H1 (cell line): ENCODE results near the gene MAPK11.

Experiments used
- CHD1 ChIP-seq: IDR thresholded peaks from 2 replicates; pipeline ENCODE4 v1.6.1; 2012; ENCODE audit warnings: low read depth, low read length, improper control_type of control experiment
- CTCF ChIP-seq, 3 experiments: IDR thresholded peaks; 1 replicate in 2 of 3; 2 replicates in 1 of 3; pipeline versions ENCODE4 v1.5.1 to v1.6.1; 2011; ENCODE audit warnings: low read length in 3 of 3, mild to moderate bottlenecking in 3 of 3, inconsistent platforms in 2 of 3, low read depth in 1 of 3, moderate library complexity in 1 of 3; ENCODE audit not compliant: insufficient read depth in 1 of 3; ENCODE audit errors: control extremely low read depth in 1 of 3
- GTF2F1 ChIP-seq: IDR thresholded peaks from 2 replicates; pipeline ENCODE4 v1.6.1; 2012; ENCODE audit warnings: low read depth, low read length, improper control_type of control experiment, borderline replicate concordance
- JUN ChIP-seq: IDR thresholded peaks from 2 replicates; pipeline ENCODE4 v1.6.1; 2011; ENCODE audit warnings: low read depth, mild to moderate bottlenecking, improper control_type of control experiment, low read length
- MAX ChIP-seq: IDR thresholded peaks from 2 replicates; pipeline ENCODE4 v1.6.1; 2012; ENCODE audit warnings: inconsistent platforms
- NRF1 ChIP-seq: IDR thresholded peaks from 2 replicates; pipeline ENCODE4 v1.6.1; 2011; ENCODE audit warnings: mild to moderate bottlenecking, low read depth, low read length, improper control_type of control experiment
- POLR2A ChIP-seq, 2 experiments: IDR thresholded peaks; 1 replicate in 1 of 2; 2 replicates in 1 of 2; pipeline ENCODE4 v1.6.1; 2011; ENCODE audit warnings: low read depth in 2 of 2, low read length in 2 of 2, mild to moderate bottlenecking in 2 of 2; ENCODE audit errors: control extremely low read depth in 1 of 2
- RFX5 ChIP-seq: IDR thresholded peaks from 2 replicates; pipeline ENCODE4 v1.6.1; 2011; ENCODE audit warnings: low read depth, low read length, improper control_type of control experiment, borderline replicate concordance
- SUZ12 ChIP-seq: fragments of 200-600 bp; sonication (generic); IDR thresholded peaks from 2 replicates; pipeline ENCODE4 v1.6.1; 2012; ENCODE audit warnings: mild to moderate bottlenecking, inconsistent platforms, low read length, moderate library complexity, mixed read lengths
- TAF1 ChIP-seq: IDR thresholded peaks from 2 replicates; pipeline ENCODE4 v1.6.1; 2011; ENCODE audit warnings: mild to moderate bottlenecking, low read depth, low read length
- USF2 ChIP-seq: IDR thresholded peaks from 2 replicates; pipeline ENCODE4 v1.6.1; 2011; ENCODE audit warnings: low read length, improper control_type of control experiment

DNA sequence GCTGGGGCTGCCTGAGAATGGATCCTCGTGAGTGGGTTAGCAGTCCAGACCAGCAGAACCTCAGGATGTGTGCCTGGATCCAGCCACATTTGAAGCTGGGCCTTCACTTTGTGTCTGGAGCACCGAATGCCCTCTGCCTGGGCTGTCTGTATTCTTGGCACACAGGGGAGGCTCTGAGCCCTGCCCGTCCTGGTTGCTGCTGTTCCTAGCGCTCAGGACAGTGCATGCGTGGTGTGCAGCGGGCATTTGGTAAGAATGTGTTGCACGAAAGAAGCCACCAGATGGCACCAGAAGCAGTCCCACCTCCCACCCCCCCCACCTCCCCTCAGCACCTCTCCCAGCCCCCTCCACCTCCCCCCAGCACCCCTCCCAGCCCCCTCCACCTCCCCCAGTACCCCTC lies 4.1 kb upstream of the MAPK11 start:
- no peak for TF ChIP-seq NRF1
- no peak for TF ChIP-seq CHD1
- TF ChIP-seq MAX, result no peak
- TF ChIP-seq JUN, result no peak
- no peak for TF ChIP-seq USF2
- peak; percentile 40 to 53 (median 51) for TF ChIP-seq CTCF (IDR thresholded peaks at IDR 0.05; ENCODE audit: control extremely low read depth in 1 of 3, insufficient read depth in 1 of 3, low read depth in 1 of 3, low read length in 3 of 3)
- no peak for TF ChIP-seq SUZ12
- TF ChIP-seq TAF1, result no peak
- no peak for TF ChIP-seq GTF2F1
- TF ChIP-seq POLR2A (IDR thresholded peaks at IDR 0.05; ENCODE audit: control extremely low read depth in 1 of 2, low read depth in 2 of 2, low read length in 2 of 2), result no peak
- no peak for TF ChIP-seq RFX5
